DOHH2 (cell line): ENCODE results near the gene CFAP92.

Experiments
- H3F3A ChIP-seq: fragments of 200-600 bp; sonication (generic), shearing (Covaris generic); 2 replicates; pipeline ENCODE4 v1.6.0; 2016; ENCODE audit warnings: antibody characterized with exemption, mild to moderate bottlenecking; ENCODE audit not compliant: control insufficient read depth, insufficient read depth
- H3K27ac ChIP-seq: fragments of 200-600 bp; sonication (generic); 2 replicates; pipeline ENCODE4 v1.5.1; 2014; ENCODE audit warnings: low read depth, mild to moderate bottlenecking, low read length, moderate library complexity
- H3K27me3 ChIP-seq: fragments of 200-600 bp; sonication (generic); 2 replicates; pipeline ENCODE4 v1.6.1; 2014; ENCODE audit warnings: mild to moderate bottlenecking, low read length, mixed read lengths; ENCODE audit not compliant: control insufficient read depth
- H3K36me3 ChIP-seq: fragments of 200-600 bp; sonication (generic); 2 replicates; pipeline ENCODE4 v1.6.1; 2014; ENCODE audit warnings: mild to moderate bottlenecking, low read length, moderate library complexity, mixed read lengths; ENCODE audit not compliant: control insufficient read depth
- H3K4me1 ChIP-seq: fragments of 200-600 bp; sonication (generic); 2 replicates; pipeline ENCODE4 v1.6.1; 2014; ENCODE audit warnings: mild to moderate bottlenecking, low read length, mixed read lengths; ENCODE audit not compliant: control insufficient read depth
- H3K4me2 ChIP-seq: fragments of 200-600 bp; sonication (generic); 2 replicates; pipeline ENCODE4 v1.6.0; 2014; ENCODE audit warnings: mild to moderate bottlenecking, low read length, moderate library complexity
- H3K4me3 ChIP-seq: fragments of 200-600 bp; sonication (generic); 2 replicates; pipeline ENCODE4 v1.5.1; 2014; ENCODE audit warnings: mild to moderate bottlenecking, low read length, mixed read lengths
- H3K79me2 ChIP-seq: fragments of 200-600 bp; sonication (generic); 2 replicates; pipeline ENCODE4 v1.6.1; 2014; ENCODE audit warnings: mild to moderate bottlenecking, low read length, mixed read lengths; ENCODE audit not compliant: control insufficient read depth
- H3K9me2 ChIP-seq: fragments of 200-600 bp; sonication (generic); replicated peaks from 2 replicates; pipeline ENCODE4 v1.6.1; 2014; ENCODE audit warnings: mild to moderate bottlenecking, low read length, mixed read lengths; ENCODE audit not compliant: control insufficient read depth
- H3K9me3 ChIP-seq: fragments of 200-600 bp; sonication (generic); 2 replicates; pipeline ENCODE4 v1.6.1; 2014; ENCODE audit warnings: antibody characterized with exemption, low read length, mixed read lengths; ENCODE audit not compliant: control insufficient read depth, insufficient read depth
- H4K20me1 ChIP-seq: fragments of 200-600 bp; sonication (generic); 2 replicates; pipeline ENCODE4 v1.6.0; 2014; ENCODE audit warnings: low read depth, mild to moderate bottlenecking, antibody characterized with exemption, low read length, moderate library complexity; ENCODE audit not compliant: control insufficient read depth, insufficient read depth
- CTCF ChIP-seq: fragments of 200-600 bp; sonication (generic); IDR thresholded peaks from one replicate; pipeline ENCODE4 v1.5.1; 2014; ENCODE audit warnings: antibody characterized with exemption, mild to moderate bottlenecking, low read depth, low read length; ENCODE audit not compliant: poor library complexity, severe bottlenecking
- EZH2phosphoT487 ChIP-seq: fragments of 200-600 bp; sonication (generic); IDR thresholded peaks from 2 replicates; pipeline ENCODE4 v1.6.1; 2017; ENCODE audit warnings: borderline replicate concordance, mild to moderate bottlenecking, antibody characterized with exemption, low read length, moderate library complexity, mixed read lengths

The CFAP92 gene

GRCh38 chr3:129022114-129023007, 28.5 kb upstream of the CFAP92 start:
- Histone ChIP-seq H3K27me3 (no peaks in the 10 kb centered on the region), H4K20me1 (no peaks in the 10 kb centered on the region), H3K4me1 (peaks cover 18% of the 10 kb centered on the region), H3K9me3 (no peaks in the 10 kb centered on the region), H3K4me2 (no peak overlapping the region), H3K36me3 (no peaks in the 10 kb centered on the region), H3K9me2 (no peaks in the 10 kb centered on the region), H3K27ac (no peak overlapping the region), H3K79me2 (no peaks in the 10 kb centered on the region), H3K4me3 (no peak overlapping the region), H3F3A (no peaks in the 10 kb centered on the region)
- TF ChIP-seq CTCF = no peak

- H3K27me3 ChIP-seq = no peaks in the 10 kb centered on the region
- H3K27ac ChIP-seq = no peak overlapping the region
- H3K4me1 ChIP-seq = peaks cover 21% of the 10 kb centered on the region
- H4K20me1 ChIP-seq = no peaks in the 10 kb centered on the region
- no peaks in the 10 kb centered on the region for H3K9me2 ChIP-seq
- no peak overlapping the region for H3K4me2 ChIP-seq
- no peaks in the 10 kb centered on the region for H3K79me2 ChIP-seq
- no peaks in the 10 kb centered on the region for H3K36me3 ChIP-seq
- no peaks in the 10 kb centered on the region for H3F3A ChIP-seq
- no peak overlapping the region for H3K4me3 ChIP-seq
- H3K9me3 ChIP-seq = no peaks in the 10 kb centered on the region
- TF ChIP-seq CTCF = no peak
Observed at GRCh38 chr3:129021140-129021551, 27.3 kb upstream of the CFAP92 start.

- Histone ChIP-seq H3K27me3 (no peaks in the 10 kb centered on the region), H3K4me1 (peaks cover 23% of the 10 kb centered on the region), H3K9me3 (no peaks in the 10 kb centered on the region), H3K9me2 (no peaks in the 10 kb centered on the region), H3K79me2 (no peaks in the 10 kb centered on the region), H3F3A (no peaks in the 10 kb centered on the region), H3K4me2 (no peak overlapping the region), H3K4me3 (no peak overlapping the region), H3K36me3 (no peaks in the 10 kb centered on the region), H4K20me1 (no peaks in the 10 kb centered on the region), H3K27ac (no peak overlapping the region)
- TF ChIP-seq CTCF (no peak), EZH2phosphoT487 (no peak)
Observed at GRCh38 chr3:129020691-129021090, 26.8 kb upstream of the CFAP92 start.
